ENCODE data around the gene NSUN6.

Gene NSUN6

GRCh38 chr10:18497806-18498369 lies 153.5 kb downstream of the NSUN6 start:
- DNase-seq = no peak

Measured in stimulated activated CD4-positive, alpha-beta T cell treated with anti-CD3 and anti-CD28 coated beads, Interleukin-4, amount 100 ng/mL, for 24 hours (primary cell).